Measurements from ENCODE around the gene KCNE3.
A peak's percentile ranks its signal among the peaks of the same experiment; 100 is the strongest.

The KCNE3 gene

GRCh38 chr11:74504100-74504691, 36.8 kb upstream of the KCNE3 start:
- Histone ChIP-seq H3K27ac (replicated peaks) (no peak overlapping the region), H3K27me3 (ENCODE audit: insufficient read depth, poor library complexity, severe bottlenecking) (no peaks in the 10 kb centered on the region), H3K4me3 (replicated peaks; ENCODE audit: insufficient read depth, low read length) (no peak overlapping the region)
- no peak for DNase-seq (ENCODE audit: low read depth in 1 of 2, low spot score in 1 of 2)
- TF ChIP-seq CTCF (IDR thresholded peaks at IDR 0.05; ENCODE audit: insufficient read depth, low read length) = no peak
- TF ChIP-seq SPI1 (IDR thresholded peaks at IDR 0.05; ENCODE audit: borderline replicate concordance, low read depth) = no peak

DNA sequence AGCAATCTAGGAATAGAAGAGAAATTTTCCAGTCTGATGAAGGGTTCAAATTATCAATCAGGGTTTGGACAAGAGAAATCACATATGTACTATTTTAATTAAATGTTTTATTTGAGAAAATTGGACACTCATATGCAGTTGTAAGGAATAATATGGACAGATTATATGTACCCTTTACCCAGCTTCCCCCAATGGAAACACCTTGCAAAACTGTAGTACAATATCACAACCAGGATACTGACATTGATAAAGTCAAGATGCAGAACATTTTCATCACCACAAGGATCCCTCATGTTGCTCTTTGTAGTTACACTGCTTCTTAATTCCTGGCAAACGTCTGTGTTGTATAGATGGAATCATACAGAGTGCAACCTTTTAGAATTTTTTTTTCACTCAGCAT, 27.6 kb upstream of the KCNE3 start:
- DNase-seq (ENCODE audit: low read depth in 1 of 2, low spot score in 1 of 2) = no peak
- no peak for TF ChIP-seq REST (IDR thresholded peaks at IDR 0.05; ENCODE audit: insufficient replicate concordance, low read depth)
- TF ChIP-seq POLR2AphosphoS5 (IDR thresholded peaks at IDR 0.05; ENCODE audit: low read depth) = no peak
- TF ChIP-seq CTCF (IDR thresholded peaks at IDR 0.05; ENCODE audit: insufficient read depth, low read length) = no peak
- TF ChIP-seq SPI1 (IDR thresholded peaks at IDR 0.05; ENCODE audit: borderline replicate concordance, low read depth) = no peak
- no peak for TF ChIP-seq GABPA (IDR thresholded peaks at IDR 0.05; ENCODE audit: low read depth)
- Histone ChIP-seq H3K27me3 (ENCODE audit: insufficient read depth, poor library complexity, severe bottlenecking) (no peaks in the 10 kb centered on the region), H3K4me3 (replicated peaks; ENCODE audit: insufficient read depth, low read length) (no peak overlapping the region), H3K27ac (replicated peaks) (no peak overlapping the region)

DNA sequence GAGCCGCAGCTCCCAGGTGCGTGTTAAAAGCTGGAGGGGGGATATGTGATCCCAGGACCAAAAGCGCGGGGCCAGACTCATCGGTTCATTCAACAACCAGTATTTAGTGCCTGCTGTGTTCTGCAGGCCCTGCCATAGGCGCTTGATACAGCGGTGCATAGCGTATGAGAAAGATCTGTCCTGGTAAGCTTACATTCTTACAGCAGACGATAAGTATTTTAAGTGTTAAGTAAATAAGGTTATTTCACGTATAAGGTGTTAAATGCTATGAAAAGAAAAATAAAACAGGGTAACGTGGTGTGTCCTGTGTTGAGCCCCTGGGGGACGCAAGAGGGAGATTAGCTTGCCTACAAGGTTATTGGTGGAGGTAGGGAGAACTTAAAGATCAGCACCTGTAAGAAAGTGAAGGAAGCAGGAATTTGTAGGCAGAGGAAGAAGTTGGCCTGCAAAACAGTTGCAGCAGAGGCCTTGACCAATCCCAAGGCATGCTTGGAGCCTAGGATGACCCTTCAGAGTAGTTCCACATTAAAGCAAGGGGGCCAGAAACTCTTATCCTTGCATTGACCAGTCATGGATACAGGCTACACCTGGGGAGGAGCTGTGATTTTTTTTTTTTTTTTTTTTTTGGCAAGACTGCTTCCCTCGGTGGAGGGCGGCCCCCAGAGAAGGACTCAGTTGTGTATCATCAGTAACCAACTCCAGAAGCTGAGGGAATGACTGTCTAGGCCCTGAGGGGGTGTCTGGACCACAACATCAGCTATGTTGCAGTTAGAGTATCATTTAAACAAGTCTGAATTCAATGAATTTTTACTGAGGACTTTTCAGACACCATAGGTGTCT, 26.7 kb upstream of the KCNE3 start:
- DNase-seq (ENCODE audit: low read depth in 1 of 2, low spot score in 1 of 2) = no peak
- TF ChIP-seq CTCF (IDR thresholded peaks at IDR 0.05; ENCODE audit: insufficient read depth, low read length) (no peak), SPI1 (IDR thresholded peaks at IDR 0.05; ENCODE audit: borderline replicate concordance, low read depth) (no peak), POLR2AphosphoS5 (IDR thresholded peaks at IDR 0.05; ENCODE audit: low read depth) (no peak), REST (IDR thresholded peaks at IDR 0.05; ENCODE audit: insufficient replicate concordance, low read depth) (no peak), GABPA (IDR thresholded peaks at IDR 0.05; ENCODE audit: low read depth) (no peak)
- Histone ChIP-seq H3K4me3 (replicated peaks; ENCODE audit: insufficient read depth, low read length) (peak overlapping the region; percentile 68), H3K27me3 (ENCODE audit: insufficient read depth, poor library complexity, severe bottlenecking) (no peaks in the 10 kb centered on the region), H3K27ac (replicated peaks) (peak overlapping the region; percentile 67)
